GM19395 (cell line): ENCODE data around the gene APOO.

Experiments
- ATAC-seq: cut with Tn5 transposase; IDR thresholded peaks from one replicate; pipeline ENCODE4 v1.9.1; 2021; ENCODE audit warnings: mild to moderate bottlenecking, moderate library complexity; ENCODE audit not compliant: unreplicated experiment

The APOO gene

GRCh38 chrX:23907498-23908218 is at the start of gene APOO, which contains the start of gene CXorf58:
Gene APOO, minus strand, starts transcription at chrX:23907938. Its CDS starts 236 bp downstream, at chrX:23907702.
Gene CXorf58, plus strand, starts transcription at chrX:23908006. Its CDS starts 2,297 bp downstream, at chrX:23910303.
- ATAC-seq, result peak; percentile 90

- ATAC-seq, result no peak
Measured at GRCh38 chrX:23954396-23954795, 46.7 kb upstream of the APOO start.

GRCh38 chrX:23953908-23954269 is 46.2 kb upstream of the APOO start:
- no peak for ATAC-seq

GRCh38 chrX:23952984-23953907 is 45.5 kb upstream of the APOO start:
- peak; percentile 98 for ATAC-seq

GRCh38 chrX:23952391-23952790 is 44.7 kb upstream of the APOO start:
- ATAC-seq, result no peak

GRCh38 chrX:23945206-23945605 is 37.5 kb upstream of the APOO start:
- ATAC-seq, result no peak

GRCh38 chrX:23944234-23944633 is 36.5 kb upstream of the APOO start:
- no peak for ATAC-seq

- no peak for ATAC-seq
Measured at GRCh38 chrX:23939203-23939602, 31.5 kb upstream of the APOO start.

GRCh38 chrX:23938690-23939089 is 31.0 kb upstream of the APOO start:
- no peak for ATAC-seq

- no peak for ATAC-seq
Measured at GRCh38 chrX:23937100-23937499, 29.4 kb upstream of the APOO start.

- no peak for ATAC-seq
Measured at GRCh38 chrX:23936180-23936579, 28.4 kb upstream of the APOO start.

GRCh38 chrX:23935106-23935505 is 27.4 kb upstream of the APOO start:
- no peak for ATAC-seq

- ATAC-seq, result no peak
Measured at GRCh38 chrX:23932046-23932445, 24.3 kb upstream of the APOO start.

GRCh38 chrX:23930894-23931604 is 23.3 kb upstream of the APOO start:
- ATAC-seq, result no peak

- no peak for ATAC-seq
Measured at GRCh38 chrX:23926015-23926414, 18.3 kb upstream of the APOO start.

- no peak for ATAC-seq
Measured at GRCh38 chrX:23919706-23920320, 12.1 kb upstream of the APOO start.

- ATAC-seq, result no peak
Measured at GRCh38 chrX:23919148-23919547, 11.4 kb upstream of the APOO start.

GRCh38 chrX:23911126-23911835 is 3.5 kb upstream of the APOO start:
- no peak for ATAC-seq

- no peak for ATAC-seq
Measured at GRCh38 chrX:23908219-23909004, 674 bp upstream of the APOO start.

GRCh38 chrX:23907111-23907497 is 634 bp downstream of the APOO start:
- ATAC-seq, result peak; percentile 10
